Heart right ventricle (tissue), 16 donors: Measurements from ENCODE around the gene TBC1D19. TPM values are rescaled to one million over a fixed set of nuclear protein-coding genes. Genes with fewer than 3 reads are reported as not detected.

Experiments
- ATAC-seq, 8 donors: fragments of 200-7000 bp; cut with Tn5 transposase; one replicate each; pipeline ENCODE4 v1.9.1; 2020; ENCODE audit warnings: mild to moderate bottlenecking in 8 of 8, moderate library complexity in 8 of 8, moderate number of reproducible peaks in 1 of 8
- DNase-seq, 2 donors: peaks; one replicate each; pipeline ENCODE4 v3.0.0-alpha.2; 2020
- H3K27ac ChIP-seq, 10 donors: fragments of 200-600 bp; sonication (generic) in 2 of 10; one replicate each; pipeline versions ENCODE4 v1.5.0 to v1.8.0; 2020 to 2022; ENCODE audit warnings: mild to moderate bottlenecking in 3 of 10
- H3K27me3 ChIP-seq, 7 donors: fragments of 200-600 bp; one replicate each; pipeline ENCODE4 v1.8.0; 2021 to 2022; ENCODE audit warnings: mild to moderate bottlenecking in 2 of 7
- H3K36me3 ChIP-seq, 9 donors: fragments of 200-600 bp; sonication (generic) in 1 of 9; one replicate each; pipeline versions ENCODE4 v1.5.0 to v1.8.0; 2020 to 2022; ENCODE audit warnings: mild to moderate bottlenecking in 2 of 9
- H3K4me1 ChIP-seq, 9 donors: fragments of 200-600 bp; sonication (generic) in 1 of 9; one replicate each; pipeline versions ENCODE4 v1.5.0 to v1.8.0; 2020 to 2022; ENCODE audit warnings: mild to moderate bottlenecking in 4 of 9
- H3K4me3 ChIP-seq, 10 donors: fragments of 200-600 bp; sonication (generic) in 2 of 10; one replicate each; pipeline versions ENCODE4 v1.5.0 to v1.8.0; 2020 to 2022; ENCODE audit warnings: mild to moderate bottlenecking in 7 of 10, moderate library complexity in 2 of 10
- H3K9me3 ChIP-seq, 11 donors: fragments of 200-600 bp in 10 of 11; sonication (generic) in 2 of 11; one replicate each; pipeline versions ENCODE4 v1.5.0 to v1.8.0; 2013 to 2022; ENCODE audit warnings: mild to moderate bottlenecking in 2 of 11, control low read depth in 1 of 11, moderate library complexity in 1 of 11
- WGBS, 2 donors: extraction: QIAGEN DNeasy Blood & Tissue Kit; methylation state at CpG; one replicate each; pipeline ENCODE4 v1.1.7; 2013; ENCODE audit warnings: inconsistent platforms in 1 of 2; 5-methylcytosine and 5-hydroxymethylcytosine counted together
- intact Hi-C, 10 donors: fragments of 100-400 bp; cut with DNase I; formaldehyde crosslinking; loops; one replicate each; pipeline versions ENCODE4 v1.11.1 to v1.14.2; 2022
- polyA plus RNA-seq, 2 donors: library from polyadenylated mRNA; stranded (reverse); fragments of 200-250 nt; gene quantifications; one replicate each; pipeline ENCODE4 v1.2.3, GENCODE V29; 2013
- total RNA-seq, 10 donors: library from RNA; stranded (reverse); fragmentation: NEBNext Ultra II Directional in 3 of 10; extraction: Animal tissue kit (Norgen Biotek cat#: 25700) in 3 of 10; gene quantifications; one replicate each; pipeline versions ENCODE4 v1.2.1 to v1.2.4, GENCODE V29; 2021 to 2023
- TF ChIP-seq, protein P1 (sequence below), 9 donors: fragments of 200-600 bp; sonication (generic) in 2 of 9; IDR thresholded peaks; one replicate each; pipeline versions ENCODE4 v1.5.0 to v1.8.0; 2021 to 2022; ENCODE audit warnings: antibody characterized with exemption in 9 of 9, mild to moderate bottlenecking in 5 of 9, moderate library complexity in 1 of 9
- donor health status: Arrhythmogenic right ventricular cardiomyopathy.
- donor health status: ischemic (EF 13 %, LVEDD 7.1; RV severe dilation, severe dysfunction).
- donor health status: healthy with polysubstance abuse.
- donor health status: DM: no; HTN: yes; CAD: no.
- donor health status: DM: no; HTN: no; CAD: no.
- donor health status: ischemic (EF 25% LVEDD 6.9; RV normal size, moderate dysfunction).
- donor health status: ischemic (EF 25% LVEDD 5.7; RV mildly dilated, moderate dysfunction).
- donor health status: healthy.
- donor health status: DM: yes; HTN: yes; CAD: no.
- donor health status: Ischemic cardiomyopathy.
- donor health status: ischemic (EF 35%, LVEDD 5.7; RV mildly dilated, moderate dysfunction).
- donor health status: nonischemic (EF 11% LVEDD 7.7; RV severe dilation, severe dysfunction).
- donor health status: DM: yes; HTN: yes; CAD: no.
- donor health status: PGD.
- donor health status: ischemic (EF 29% LVEDD 5.4; RV normal size, mild dysfunction).
- donor health status: nonischemic (EF 23%, LVEDD 6.1; RV moderate dilation, normal function).

Gene TBC1D19
- total and polyA plus RNA-seq, 12 donors: 1.6 to 10.7 (median 9.4) TPM

DNA sequence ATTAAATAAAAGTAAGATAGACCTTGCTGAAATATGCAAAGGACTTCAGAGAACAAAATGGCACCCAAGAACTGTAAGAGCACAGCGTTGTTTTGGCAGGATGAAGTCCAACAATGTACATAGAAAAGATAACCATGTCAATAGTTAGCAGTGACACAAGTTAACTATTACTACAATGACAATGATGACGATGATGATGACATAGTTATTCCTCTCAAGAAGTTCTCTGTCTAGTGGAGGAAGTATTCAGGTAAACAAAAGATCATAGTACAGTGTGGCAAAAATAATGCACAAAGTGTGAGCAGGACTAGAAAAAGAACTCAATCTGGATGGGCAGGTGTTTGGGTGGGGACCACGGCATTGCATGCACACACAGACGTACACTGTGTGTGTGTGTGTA lies 201.4 kb downstream of the TBC1D19 start:
- no peaks in the 10 kb centered on the region for H3K27me3 ChIP-seq
- H3K27ac ChIP-seq: no peak overlapping the region
- ATAC-seq: no peak
- intact Hi-C loops: loop anchor here in 6 of 10 donors (5.0 to 10.0 kb wide), 3 partner anchors 219 to 229 kb away; no protein-coding TSS in a partner anchor
- DNase-seq: no peak
- H3K36me3 ChIP-seq: no peaks in the 10 kb centered on the region
- no peak overlapping the region for H3K4me3 ChIP-seq
- TF ChIP-seq, protein P1, sequence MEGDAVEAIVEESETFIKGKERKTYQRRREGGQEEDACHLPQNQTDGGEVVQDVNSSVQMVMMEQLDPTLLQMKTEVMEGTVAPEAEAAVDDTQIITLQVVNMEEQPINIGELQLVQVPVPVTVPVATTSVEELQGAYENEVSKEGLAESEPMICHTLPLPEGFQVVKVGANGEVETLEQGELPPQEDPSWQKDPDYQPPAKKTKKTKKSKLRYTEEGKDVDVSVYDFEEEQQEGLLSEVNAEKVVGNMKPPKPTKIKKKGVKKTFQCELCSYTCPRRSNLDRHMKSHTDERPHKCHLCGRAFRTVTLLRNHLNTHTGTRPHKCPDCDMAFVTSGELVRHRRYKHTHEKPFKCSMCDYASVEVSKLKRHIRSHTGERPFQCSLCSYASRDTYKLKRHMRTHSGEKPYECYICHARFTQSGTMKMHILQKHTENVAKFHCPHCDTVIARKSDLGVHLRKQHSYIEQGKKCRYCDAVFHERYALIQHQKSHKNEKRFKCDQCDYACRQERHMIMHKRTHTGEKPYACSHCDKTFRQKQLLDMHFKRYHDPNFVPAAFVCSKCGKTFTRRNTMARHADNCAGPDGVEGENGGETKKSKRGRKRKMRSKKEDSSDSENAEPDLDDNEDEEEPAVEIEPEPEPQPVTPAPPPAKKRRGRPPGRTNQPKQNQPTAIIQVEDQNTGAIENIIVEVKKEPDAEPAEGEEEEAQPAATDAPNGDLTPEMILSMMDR (IDR thresholded peaks at IDR 0.05): no peak
- no peaks in the 10 kb centered on the region for H3K9me3 ChIP-seq
- WGBS, 2 donors: 88 to 89% methylated on average over 4 of the region's 4 CpGs
- peaks cover 2 to 56% (median 33%) of the 10 kb centered on the region in 9 donors for H3K4me1 ChIP-seq

DNA sequence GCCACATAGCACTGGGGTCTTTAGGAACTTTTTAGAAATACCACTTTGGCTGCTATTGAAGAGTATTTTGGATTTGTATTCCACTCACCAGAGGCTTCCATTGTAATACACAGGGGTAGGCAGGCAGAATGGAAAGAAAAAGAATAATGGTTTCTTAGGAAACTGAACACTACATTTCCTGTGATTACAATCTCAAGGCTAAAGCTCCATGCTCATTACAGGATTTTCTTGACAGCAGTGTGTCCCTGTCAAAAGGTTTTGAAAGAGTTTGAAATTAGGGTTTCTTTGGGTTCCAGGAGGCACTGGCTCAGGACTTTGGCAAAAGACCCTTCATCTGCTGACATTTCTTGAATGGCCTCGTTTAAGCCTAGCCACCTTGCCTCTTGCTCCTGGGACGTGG lies 201.9 kb downstream of the TBC1D19 start:
- no peaks in the 10 kb centered on the region for H3K27me3 ChIP-seq
- TF ChIP-seq, protein P1 (IDR thresholded peaks at IDR 0.05): no peak
- H3K36me3 ChIP-seq: no peaks in the 10 kb centered on the region
- no peak for DNase-seq
- ATAC-seq: no peak
- peaks cover 2 to 52% (median 31%) of the 10 kb centered on the region in 9 donors for H3K4me1 ChIP-seq
- intact Hi-C loops: loop anchor here in 7 of 10 donors (2.0 to 10.0 kb wide), 5 partner anchors 75 to 229 kb away; partner anchors contain the start of gene STIM2 (in 1 of the 7)
- no peak overlapping the region for H3K4me3 ChIP-seq
- 69 to 73% methylated on average over 2 of the region's 2 CpGs for WGBS, 2 donors
- H3K27ac ChIP-seq: peak overlapping the region in 1 of 10 donors; percentile 12
- no peaks in the 10 kb centered on the region for H3K9me3 ChIP-seq

DNA sequence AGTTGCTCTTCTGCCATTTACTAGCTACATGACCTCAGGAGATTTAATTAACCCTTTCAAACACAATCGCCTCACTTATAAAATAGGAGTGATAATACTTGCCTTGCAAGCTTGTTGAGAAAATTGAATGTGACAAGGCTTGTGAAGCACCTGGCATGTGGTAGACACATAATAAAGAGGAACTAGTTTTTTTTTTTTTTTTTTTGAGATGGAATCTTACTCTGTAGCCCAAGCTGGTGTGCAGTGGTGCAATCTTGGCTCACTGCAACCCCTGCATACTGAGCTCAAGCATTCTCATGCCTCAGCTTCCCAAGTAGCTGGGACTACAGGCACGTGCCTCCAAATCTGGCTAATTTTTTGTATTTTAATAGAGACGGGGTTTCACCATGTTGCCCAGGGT lies 203.0 kb downstream of the TBC1D19 start:
- ATAC-seq (no peak), DNase-seq (no peak)
- Histone ChIP-seq H3K36me3 (no peaks in the 10 kb centered on the region), H3K9me3 (no peaks in the 10 kb centered on the region), H3K4me3 (no peak overlapping the region), H3K27me3 (no peaks in the 10 kb centered on the region), H3K27ac (peak overlapping the region in 8 of 10 donors; percentile 15 to 68 (median 60)), H3K4me1 (peaks cover 2 to 40% (median 25%) of the 10 kb centered on the region in 9 donors)
- WGBS, 2 donors: 75 to 82% methylated on average over 3 of the region's 3 CpGs
- intact Hi-C loops: loop anchor here in 7 of 10 donors (2.0 to 10.0 kb wide), 5 partner anchors 74 to 228 kb away; partner anchors contain the start of gene STIM2 (in 1 of the 7)
- TF ChIP-seq, protein P1 (IDR thresholded peaks at IDR 0.05): no peak

DNA sequence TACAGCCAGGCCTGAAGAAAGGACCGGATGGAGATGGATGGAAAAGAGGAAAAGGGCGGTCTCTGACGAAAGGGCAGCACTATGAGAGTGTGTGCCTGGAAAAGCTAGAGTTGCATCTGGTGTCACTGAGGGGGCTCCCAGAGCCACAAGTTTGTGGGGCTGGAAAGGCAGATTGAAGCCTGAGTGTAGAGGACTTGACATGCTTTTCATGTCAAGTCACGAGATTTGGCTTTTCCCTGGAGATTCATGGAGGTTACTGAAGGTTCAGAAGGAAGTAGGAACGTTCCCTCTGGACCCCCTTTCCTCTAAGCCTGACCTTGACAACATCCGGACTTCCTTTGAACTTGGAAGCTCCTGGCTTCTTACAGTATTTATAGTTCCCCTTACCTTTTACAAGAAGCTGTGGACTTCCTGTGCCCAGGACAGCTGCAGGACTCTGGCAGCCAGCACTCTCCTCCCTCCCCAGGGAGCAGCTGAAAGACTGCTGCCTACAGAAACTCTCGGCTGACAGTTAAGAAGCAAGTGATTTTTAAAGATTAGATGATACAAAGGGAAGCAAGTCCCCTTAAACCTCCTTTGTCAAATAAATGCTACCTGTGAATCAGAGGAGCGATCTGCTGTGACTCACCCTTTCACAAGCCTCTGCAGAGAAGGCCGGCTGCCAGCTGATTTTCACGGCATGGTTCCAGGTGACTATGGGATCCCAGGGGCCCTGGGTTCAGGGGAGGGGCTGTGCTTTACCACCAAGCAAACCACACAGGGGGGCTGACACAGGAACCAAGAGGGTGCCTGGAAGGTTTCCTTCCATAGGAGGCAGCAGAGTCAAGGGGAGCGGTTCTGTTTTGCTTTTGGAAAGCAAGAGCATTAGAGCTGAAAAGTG lies 203.8 kb downstream of the TBC1D19 start:
- Histone ChIP-seq H3K27me3 (no peaks in the 10 kb centered on the region), H3K9me3 (no peaks in the 10 kb centered on the region), H3K4me1 (peaks cover 2 to 39% (median 22%) of the 10 kb centered on the region in 9 donors), H3K36me3 (no peaks in the 10 kb centered on the region), H3K27ac (peak overlapping the region in 9 of 10 donors; percentile 23 to 68 (median 59)), H3K4me3 (peak overlapping the region in 4 of 10 donors; percentile 1 to 18 (median 13))
- intact Hi-C loops: loop anchor here in 7 of 10 donors (2.0 to 10.0 kb wide), 5 partner anchors 73 to 227 kb away; partner anchors contain the start of gene STIM2 (in 1 of the 7)
- TF ChIP-seq, protein P1 (IDR thresholded peaks at IDR 0.05): peak in 8 of 9 donors; percentile 31 to 71 (median 49)
- 33% methylated on average over 11 of the region's 11 CpGs for WGBS, 2 donors
- DNase-seq: peak; percentile 36 to 69
- ATAC-seq: peak; percentile 72 to 87 (median 80)
